Activated CD8-positive, alpha-beta memory T cell treated with anti-CD3 and anti-CD28 coated beads for 4 hours (primary cell): Measurements from ENCODE around the gene PES1.
"Not testable (repeated sequence)": the region's sequence is repeated elsewhere in the genome, so short reads cannot be mapped to it uniquely, and the experiment has no call there.

Source experiments
- DNase-seq, 2 donors: peaks; one replicate each; pipeline ENCODE4 v3.0.0-alpha.2; 2020; ENCODE audit warnings: low read depth in 2 of 2

The PES1 gene

GRCh38 chr22:30555282-30556210 lies 36.2 kb downstream of the PES1 start:
- DNase-seq: no peak

DNA sequence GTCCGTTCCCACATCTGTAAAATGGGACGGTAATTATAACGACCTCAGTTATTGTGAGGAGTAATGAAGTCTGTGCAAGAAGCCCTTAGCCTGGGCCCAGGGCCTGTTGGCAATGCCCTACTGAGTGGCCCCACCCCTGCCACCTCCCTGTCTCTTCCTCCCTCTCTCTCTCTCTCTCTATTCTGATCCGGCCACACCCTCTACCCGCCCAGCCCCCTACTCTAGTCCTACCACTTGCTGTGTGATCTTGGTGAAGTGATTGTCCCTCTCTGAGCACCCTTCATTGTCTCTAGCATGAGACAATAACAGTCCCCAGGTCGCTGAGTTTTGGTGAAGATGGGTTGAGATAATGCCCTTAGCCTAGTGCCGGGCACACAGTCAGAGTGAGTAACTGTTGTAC lies 37.7 kb downstream of the PES1 start:
- no peak for DNase-seq

- no peak for DNase-seq
Observed at GRCh38 chr22:30552719-30553118, 39.0 kb downstream of the PES1 start.

GRCh38 chr22:30551813-30552212 lies 39.9 kb downstream of the PES1 start:
- not testable (repeated sequence) for DNase-seq

DNA sequence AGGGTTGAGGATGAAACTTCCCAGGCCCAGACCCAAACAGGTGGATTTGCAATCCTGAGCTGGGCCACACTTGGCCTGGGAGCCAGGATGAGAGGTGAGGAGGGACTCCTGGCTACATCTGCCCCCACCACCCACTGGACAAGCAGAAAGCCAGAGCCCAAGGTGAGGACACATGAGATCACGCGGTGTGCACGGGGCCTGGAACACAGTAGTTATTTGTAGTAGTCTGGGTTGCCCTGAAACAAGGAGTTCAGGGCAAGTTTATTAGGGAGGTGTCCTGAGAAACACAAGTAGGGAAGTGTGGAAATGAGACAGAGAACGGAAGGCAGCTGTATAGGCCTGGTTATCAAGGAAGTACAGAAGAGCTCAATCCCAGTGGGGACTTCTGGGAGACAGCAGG lies 44.5 kb downstream of the PES1 start:
- DNase-seq: no peak

- no peak for DNase-seq
Observed at GRCh38 chr22:30546616-30547015, 45.1 kb downstream of the PES1 start, which contains the start of gene SEC14L6. Gene SEC14L6, minus strand, starts transcription at chr22:30546741. Its CDS starts 59 bp downstream, at chr22:30546682.

GRCh38 chr22:30542811-30543188 lies 48.9 kb downstream of the PES1 start:
- DNase-seq: no peak

DNA sequence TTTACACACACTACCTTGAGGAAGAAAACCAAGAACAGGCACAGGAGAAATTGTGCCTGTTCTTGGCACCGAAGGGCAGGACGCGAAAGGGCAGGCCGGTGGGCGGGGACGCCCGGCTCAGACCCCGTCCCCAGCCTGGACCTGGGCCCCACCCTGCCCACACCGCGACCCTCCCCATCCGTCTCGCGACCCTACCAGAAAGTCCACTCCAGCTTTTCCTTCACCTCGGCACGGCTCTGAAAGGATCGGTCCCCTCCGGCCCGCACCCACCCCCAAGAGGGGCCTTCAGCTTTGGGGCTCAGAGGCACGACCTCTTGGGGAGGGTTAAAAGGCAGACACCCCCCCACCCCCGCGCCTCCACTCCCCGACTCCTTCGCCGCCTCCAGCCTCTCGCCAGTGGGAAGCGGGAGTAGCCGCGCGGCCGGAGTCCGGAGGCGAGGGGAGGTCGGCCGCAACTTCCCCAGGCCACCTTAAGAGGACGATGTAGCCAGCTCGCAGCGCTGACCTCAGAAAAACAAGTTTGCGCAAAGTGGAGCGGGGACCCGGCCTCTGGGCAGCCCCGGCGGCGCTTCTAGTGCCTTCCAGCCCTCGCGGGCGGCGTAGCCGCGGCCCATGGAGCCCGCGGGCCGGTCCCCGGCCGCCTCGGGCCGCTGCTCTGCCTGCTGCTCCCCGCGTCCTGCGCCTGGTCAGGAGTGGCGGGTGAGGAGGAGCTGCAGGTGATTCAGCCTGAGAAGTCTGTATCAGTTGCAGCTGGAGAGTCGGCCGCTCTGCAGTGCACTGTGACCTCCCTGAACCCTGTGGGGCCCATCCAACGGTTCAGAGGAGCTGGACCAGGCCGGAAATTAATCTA lies 49.5 kb downstream of the PES1 start:
- no peak for DNase-seq

DNA sequence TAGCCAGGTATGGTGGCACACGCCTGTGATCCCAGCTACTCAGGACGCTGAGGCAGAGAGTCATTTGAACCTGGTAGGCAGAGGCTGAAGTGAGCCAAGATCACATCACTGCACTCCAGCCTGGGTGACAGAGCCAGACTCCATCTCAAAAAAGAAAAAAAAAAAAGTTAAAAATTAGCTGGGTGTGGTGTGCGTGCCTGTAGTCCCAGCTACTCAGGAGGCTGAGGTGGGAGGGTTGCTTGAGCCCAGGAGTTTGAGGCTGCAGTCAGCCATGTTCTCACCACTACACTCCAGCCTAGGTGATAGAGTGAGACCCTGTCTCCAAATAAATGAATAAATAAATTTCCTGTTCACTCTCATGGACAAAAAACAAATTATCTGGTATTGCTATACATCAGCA lies 50.2 kb downstream of the PES1 start:
- not testable (repeated sequence) for DNase-seq

- no peak for DNase-seq
Observed at GRCh38 chr22:30539368-30539767, 52.3 kb downstream of the PES1 start.

GRCh38 chr22:30538280-30538679 lies 53.4 kb downstream of the PES1 start:
- DNase-seq: no peak

GRCh38 chr22:30537083-30537731 lies 54.5 kb downstream of the PES1 start:
- no peak for DNase-seq

GRCh38 chr22:30535182-30535581 lies 56.5 kb downstream of the PES1 start:
- no peak for DNase-seq

DNA sequence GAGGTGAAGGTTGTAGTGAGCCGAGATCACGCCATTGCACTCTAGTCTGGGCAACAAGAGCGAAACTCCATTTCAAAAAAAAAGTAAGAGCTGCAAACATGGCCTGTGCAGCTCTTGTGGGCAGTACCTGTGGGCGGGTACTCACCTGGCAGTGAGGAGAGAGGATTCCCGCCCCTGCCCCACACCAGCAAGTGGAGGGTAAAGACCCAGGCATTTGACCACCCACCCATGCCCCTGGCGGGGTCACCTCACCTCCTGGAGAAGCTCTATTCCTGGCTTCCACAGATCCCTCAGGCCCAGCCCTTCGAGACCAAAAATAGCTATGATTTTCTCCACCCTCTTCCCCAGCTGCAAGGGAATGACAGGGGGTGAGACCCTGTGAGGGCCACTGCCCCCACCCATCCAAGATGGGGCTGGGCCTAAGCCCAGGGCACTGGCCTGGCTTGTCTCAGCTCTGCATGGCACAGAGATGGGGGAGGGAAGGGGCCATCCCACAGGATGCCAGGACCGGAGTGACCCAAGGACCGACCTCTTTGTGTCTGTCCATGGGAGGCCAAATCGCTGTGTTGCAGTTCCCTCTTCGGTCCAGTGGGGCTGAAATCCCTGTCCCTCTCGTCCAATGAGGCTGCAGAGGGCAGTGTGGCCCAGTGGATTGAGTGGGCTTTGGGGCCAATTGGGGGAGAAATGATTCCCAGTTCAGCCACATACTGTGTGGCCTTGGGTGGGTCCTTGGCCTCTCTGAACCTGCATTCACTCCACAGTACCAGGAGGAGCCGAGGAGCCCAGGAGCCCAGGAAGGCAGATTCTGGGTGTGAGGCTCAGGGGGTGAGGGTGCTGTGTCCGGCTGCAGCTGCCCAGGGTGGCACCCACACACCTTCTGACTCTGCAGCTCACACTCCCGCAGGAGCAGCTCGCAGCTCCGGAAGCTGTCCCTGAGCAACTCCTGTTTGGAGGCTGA lies 59.8 kb downstream of the PES1 start:
- DNase-seq: no peak

- no peak for DNase-seq
Observed at GRCh38 chr22:30526656-30527055, 65.1 kb downstream of the PES1 start.
